HG03060 (cell line): ENCODE measurements around the gene PLD4.
"Not testable (repeated sequence)": the region's sequence is repeated elsewhere in the genome, so short reads cannot be mapped to it uniquely, and the experiment has no call there.

ENCODE experiments used
- ATAC-seq: cut with Tn5 transposase; IDR thresholded peaks from one replicate; pipeline ENCODE4 v1.9.1; 2021; ENCODE audit warnings: low read depth, moderate number of reproducible peaks; ENCODE audit not compliant: unreplicated experiment

Gene PLD4

GRCh38 chr14:104924421-104925213, at the start of gene PLD4:
TSS of gene PLD4 (plus strand) at chr14:104924879. CDS start at chr14:104927141, 2,262 bp downstream.
- ATAC-seq: no peak

- no peak for ATAC-seq
Observed at GRCh38 chr14:104875412-104875751, 49.3 kb upstream of the PLD4 start.

- ATAC-seq: no peak
Observed at GRCh38 chr14:104875811-104876210, 48.9 kb upstream of the PLD4 start.

GRCh38 chr14:104876251-104876699, 48.4 kb upstream of the PLD4 start:
- no peak for ATAC-seq

- ATAC-seq: no peak
Observed at GRCh38 chr14:104877066-104877805, 47.4 kb upstream of the PLD4 start.

GRCh38 chr14:104877806-104878550, 46.7 kb upstream of the PLD4 start:
- no peak for ATAC-seq

GRCh38 chr14:104878582-104878981, 46.1 kb upstream of the PLD4 start:
- no peak for ATAC-seq

GRCh38 chr14:104879201-104879982, 45.3 kb upstream of the PLD4 start:
- no peak for ATAC-seq

- ATAC-seq: no peak
Observed at GRCh38 chr14:104879983-104880565, 44.6 kb upstream of the PLD4 start.

GRCh38 chr14:104880584-104881210, 44.0 kb upstream of the PLD4 start:
- no peak for ATAC-seq

GRCh38 chr14:104881369-104881979, 43.2 kb upstream of the PLD4 start:
- ATAC-seq: no peak

GRCh38 chr14:104882325-104882973, 42.2 kb upstream of the PLD4 start:
- no peak for ATAC-seq

- no peak for ATAC-seq
Observed at GRCh38 chr14:104882991-104883660, 41.6 kb upstream of the PLD4 start.

- ATAC-seq: no peak
Observed at GRCh38 chr14:104883681-104884361, 40.9 kb upstream of the PLD4 start.

GRCh38 chr14:104884381-104884780, 40.3 kb upstream of the PLD4 start:
- ATAC-seq: not testable (repeated sequence)

GRCh38 chr14:104885031-104885972, 39.4 kb upstream of the PLD4 start:
- no peak for ATAC-seq
